Tibial nerve (tissue), 4 donors: ENCODE data around the gene BAZ1B. TPM values are rescaled to one million over a fixed set of nuclear protein-coding genes. Genes with fewer than 3 reads are reported as not detected.

Experiments
- DNase-seq, 2 donors: peaks; one replicate each; pipeline ENCODE4 v3.0.0-alpha.2; 2019; ENCODE audit warnings: low spot score in 2 of 2
- H3K27ac ChIP-seq, 4 donors: fragments of 200-600 bp; sonication (generic) in 3 of 4; one replicate each; pipeline ENCODE4 v1.5.1; 2017 to 2019; ENCODE audit warnings: mild to moderate bottlenecking in 1 of 4
- H3K27me3 ChIP-seq, 2 donors: fragments of 200-600 bp; sonication (generic) in 1 of 2; one replicate each; pipeline versions ENCODE4 v1.5.1 to v1.6.0; 2017 to 2019
- H3K36me3 ChIP-seq, 3 donors: fragments of 200-600 bp; sonication (generic); one replicate each; pipeline ENCODE4 v1.5.1; 2018 to 2019
- H3K4me1 ChIP-seq, 4 donors: fragments of 200-600 bp; sonication (generic) in 3 of 4; one replicate each; pipeline ENCODE4 v1.5.1; 2017 to 2019
- H3K4me3 ChIP-seq, 4 donors: fragments of 200-600 bp; sonication (generic) in 3 of 4; one replicate each; pipeline ENCODE4 v1.5.1; 2017 to 2019; ENCODE audit warnings: mild to moderate bottlenecking in 1 of 4, moderate library complexity in 1 of 4
- H3K9me3 ChIP-seq, 4 donors: fragments of 200-600 bp; sonication (generic) in 3 of 4; one replicate each; pipeline ENCODE4 v1.5.1; 2017 to 2019
- CTCF ChIP-seq, 5 experiments: fragments of 200-600 bp in 3 of 5; fragments of 450-650 bp in 2 of 5; sonication (generic) in 3 of 5; IDR thresholded peaks; one replicate each; pipeline ENCODE4 v1.5.1; 2016 to 2019; ENCODE audit warnings: antibody characterized with exemption in 5 of 5, mild to moderate bottlenecking in 3 of 5, moderate library complexity in 2 of 5
- EP300 ChIP-seq, 2 donors: sonication (generic); formaldehyde crosslinking; IDR thresholded peaks; one replicate each; pipeline ENCODE4 v1.6.1; 2017; ENCODE audit warnings: antibody characterized with exemption in 2 of 2, mild to moderate bottlenecking in 1 of 2
- POLR2A ChIP-seq, 2 donors: fragments of 450-650 bp; IDR thresholded peaks; one replicate each; pipeline ENCODE4 v1.6.1; 2017; ENCODE audit warnings: antibody characterized with exemption in 2 of 2, mild to moderate bottlenecking in 2 of 2, moderate library complexity in 2 of 2
- WGBS, 2 donors: methylation state at CpG; one replicate each; pipeline ENCODE4 v1.1.5; 2018; 5-methylcytosine and 5-hydroxymethylcytosine counted together
- small RNA-seq: library from RNA; depleted of rRNA; stranded (forward); fragments of <200 nt; gene quantifications from one replicate; pipeline ENCODE3, GENCODE V24; 2016
- total RNA-seq, 4 donors: library from RNA; depleted of rRNA; stranded (reverse); fragments of >200 nt; gene quantifications; one replicate each; pipeline ENCODE4 v1.1.0, GENCODE V29; 2016

BAZ1B gene
- total RNA-seq, 4 donors from 2014 or later: 53.3 to 70.1 (median 63.6) TPM

- no peak overlapping the region for H3K27ac ChIP-seq
- no peak for TF ChIP-seq EP300 (IDR thresholded peaks at IDR 0.05)
- no peak for TF ChIP-seq CTCF (IDR thresholded peaks at IDR 0.05)
- TF ChIP-seq POLR2A (IDR thresholded peaks at IDR 0.05): no peak
- H3K27me3 ChIP-seq: no peaks in the 10 kb centered on the region
- H3K4me1 ChIP-seq: no peaks in the 10 kb centered on the region
- no peak for DNase-seq
- H3K36me3 ChIP-seq: no peaks in the 10 kb centered on the region
- H3K4me3 ChIP-seq: no peak overlapping the region
- 54 to 57% methylated on average over 3 of the region's 3 CpGs for WGBS, 2 donors
- H3K9me3 ChIP-seq: peaks cover 0 to 22% (median under 1%) of the 10 kb centered on the region in 4 donors
Observed at GRCh38 chr7:73394422-73394821, 127.7 kb downstream of the BAZ1B start.

- Histone ChIP-seq H3K4me3 (no peak overlapping the region), H3K27ac (no peak overlapping the region), H3K36me3 (no peaks in the 10 kb centered on the region), H3K9me3 (peaks cover 0 to 53% (median 16%) of the 10 kb centered on the region in 4 donors), H3K27me3 (no peaks in the 10 kb centered on the region), H3K4me1 (no peaks in the 10 kb centered on the region)
- DNase-seq: no peak
- 39 to 60% methylated on average over 2 of the region's 2 CpGs for WGBS, 2 donors
- TF ChIP-seq EP300 (IDR thresholded peaks at IDR 0.05) (no peak), POLR2A (IDR thresholded peaks at IDR 0.05) (no peak), CTCF (IDR thresholded peaks at IDR 0.05) (no peak)
Observed at GRCh38 chr7:73391396-73391795, 130.7 kb downstream of the BAZ1B start.

Small RNA genes within 50 kb of the gene (small RNA-seq; reads per million reads assigned to genes)
- not detected for gene RF00019
- gene RNU6-1198P: not detected

Other genes with a start within 250 kb of the BAZ1B start
- gene NSUN5, start 213.5 kb downstream of the BAZ1B start, total RNA-seq: 10 to 100 TPM; 22.4 to 36.6 (median 26.8) TPM
- under 1 TPM in 2 of 4 donors, not detected in 2; 0.20 to 0.84 TPM for gene TRIM50, start 194.2 kb downstream of the BAZ1B start, total RNA-seq
- gene FKBP6, start 194.1 kb downstream of the BAZ1B start, total RNA-seq: not detected
- 1 to 10 TPM in 3 of 4 donors, under 1 TPM in 1; 0.87 to 3.0 (median 2.5) TPM for gene FZD9, start 88.5 kb downstream of the BAZ1B start, total RNA-seq
- gene BCL7B, start 35.4 kb upstream of the BAZ1B start, total RNA-seq: 10 to 100 TPM; 46.1 to 76.2 (median 59.4) TPM
- gene TBL2, start 56.3 kb upstream of the BAZ1B start, total RNA-seq: 10 to 100 TPM; 36.6 to 70.8 (median 49.2) TPM
- 10 to 100 TPM; 16.2 to 83.5 (median 59.6) TPM for gene MLXIPL, start 102.2 kb upstream of the BAZ1B start, total RNA-seq
- gene VPS37D, start 145.5 kb upstream of the BAZ1B start, total RNA-seq: 1 to 10 TPM; 1.1 to 4.2 (median 3.4) TPM
- gene DNAJC30, start 161.2 kb upstream of the BAZ1B start, total RNA-seq: 1 to 10 TPM; 2.7 to 8.4 (median 6.3) TPM
- gene BUD23, start 161.3 kb upstream of the BAZ1B start, total RNA-seq: 10 to 100 TPM; 22.5 to 50.6 (median 39.3) TPM
- 10 to 100 TPM in 2 of 4 donors, 1 to 10 TPM in 2; 3.9 to 19.4 (median 10.8) TPM for gene STX1A, start 197.4 kb upstream of the BAZ1B start, total RNA-seq
- 10 to 100 TPM in 2 of 4 donors, 1 to 10 TPM in 2; 7.5 to 19.2 (median 10.9) TPM for gene ABHD11, start 216.5 kb upstream of the BAZ1B start, total RNA-seq
- not detected for gene CLDN3, start 248.0 kb upstream of the BAZ1B start, total RNA-seq